AG04449 (cell line): ENCODE data around the gene IL10RA.

ENCODE experiments used
- CTCF ChIA-PET: fragments of 350-600 bp; formaldehyde crosslinking; extraction: SDS; loops from one replicate; lab custom pipeline; 2021; ENCODE audit warnings: antibody characterized with exemption; lab: Yijun Ruan, JAX
- POLR2A ChIA-PET: fragments of 400-600, 350-600 bp; formaldehyde crosslinking; extraction: SDS; loops from one replicate; lab custom pipeline; 2020; ENCODE audit warnings: antibody characterized with exemption, inconsistent platforms; lab: Yijun Ruan, JAX
- DNase-seq: peaks from one replicate; pipeline ENCODE4 v3.0.0-alpha.2; 2010; ENCODE audit warnings: low read depth, low spot score
- H3K4me3 ChIP-seq: 2 replicates; pipeline ENCODE4 v1.5.1; 2011; ENCODE audit warnings: low read depth, mild to moderate bottlenecking, control low read depth, low read length
- TF ChIP-seq, protein P1 (sequence below): IDR thresholded peaks from one replicate; pipeline ENCODE4 v1.5.1; 2011; ENCODE audit warnings: mild to moderate bottlenecking, moderate library complexity, low read length, control low read depth, inconsistent platforms; ENCODE audit not compliant: insufficient read depth; ENCODE audit errors: missing control alignments

The IL10RA gene

DNA sequence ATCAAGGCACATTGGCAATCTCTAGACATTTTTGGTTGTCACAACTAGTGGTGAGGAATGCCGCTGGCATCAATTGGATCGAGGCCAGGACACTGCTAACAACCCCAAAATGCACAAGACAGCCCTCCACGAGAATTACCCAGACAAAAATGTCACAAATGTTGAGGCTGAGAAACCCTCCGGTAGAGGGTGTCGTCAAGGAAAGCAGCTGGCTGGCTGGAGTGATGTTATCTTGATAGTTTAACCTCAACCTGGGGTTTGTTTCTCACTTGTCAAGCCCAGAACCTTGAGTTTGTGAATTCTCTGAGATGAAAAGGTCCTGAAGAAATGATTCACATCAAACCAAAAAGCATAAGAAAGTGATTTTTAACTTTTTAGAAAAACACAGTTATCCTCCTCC lies 35.9 kb upstream of the IL10RA start:
- no peak for DNase-seq
- ChIA-PET POLR2A (no interaction called here), CTCF (interaction anchor here (1.5 to 10.1 kb wide), 6 partner anchors 10 to 144 kb away, joined by 3 to 341 read pairs (median 20); no protein-coding TSS in a partner anchor)
- H3K4me3 ChIP-seq: no peak overlapping the region
- TF ChIP-seq, protein P1, sequence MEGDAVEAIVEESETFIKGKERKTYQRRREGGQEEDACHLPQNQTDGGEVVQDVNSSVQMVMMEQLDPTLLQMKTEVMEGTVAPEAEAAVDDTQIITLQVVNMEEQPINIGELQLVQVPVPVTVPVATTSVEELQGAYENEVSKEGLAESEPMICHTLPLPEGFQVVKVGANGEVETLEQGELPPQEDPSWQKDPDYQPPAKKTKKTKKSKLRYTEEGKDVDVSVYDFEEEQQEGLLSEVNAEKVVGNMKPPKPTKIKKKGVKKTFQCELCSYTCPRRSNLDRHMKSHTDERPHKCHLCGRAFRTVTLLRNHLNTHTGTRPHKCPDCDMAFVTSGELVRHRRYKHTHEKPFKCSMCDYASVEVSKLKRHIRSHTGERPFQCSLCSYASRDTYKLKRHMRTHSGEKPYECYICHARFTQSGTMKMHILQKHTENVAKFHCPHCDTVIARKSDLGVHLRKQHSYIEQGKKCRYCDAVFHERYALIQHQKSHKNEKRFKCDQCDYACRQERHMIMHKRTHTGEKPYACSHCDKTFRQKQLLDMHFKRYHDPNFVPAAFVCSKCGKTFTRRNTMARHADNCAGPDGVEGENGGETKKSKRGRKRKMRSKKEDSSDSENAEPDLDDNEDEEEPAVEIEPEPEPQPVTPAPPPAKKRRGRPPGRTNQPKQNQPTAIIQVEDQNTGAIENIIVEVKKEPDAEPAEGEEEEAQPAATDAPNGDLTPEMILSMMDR: no peak

DNA sequence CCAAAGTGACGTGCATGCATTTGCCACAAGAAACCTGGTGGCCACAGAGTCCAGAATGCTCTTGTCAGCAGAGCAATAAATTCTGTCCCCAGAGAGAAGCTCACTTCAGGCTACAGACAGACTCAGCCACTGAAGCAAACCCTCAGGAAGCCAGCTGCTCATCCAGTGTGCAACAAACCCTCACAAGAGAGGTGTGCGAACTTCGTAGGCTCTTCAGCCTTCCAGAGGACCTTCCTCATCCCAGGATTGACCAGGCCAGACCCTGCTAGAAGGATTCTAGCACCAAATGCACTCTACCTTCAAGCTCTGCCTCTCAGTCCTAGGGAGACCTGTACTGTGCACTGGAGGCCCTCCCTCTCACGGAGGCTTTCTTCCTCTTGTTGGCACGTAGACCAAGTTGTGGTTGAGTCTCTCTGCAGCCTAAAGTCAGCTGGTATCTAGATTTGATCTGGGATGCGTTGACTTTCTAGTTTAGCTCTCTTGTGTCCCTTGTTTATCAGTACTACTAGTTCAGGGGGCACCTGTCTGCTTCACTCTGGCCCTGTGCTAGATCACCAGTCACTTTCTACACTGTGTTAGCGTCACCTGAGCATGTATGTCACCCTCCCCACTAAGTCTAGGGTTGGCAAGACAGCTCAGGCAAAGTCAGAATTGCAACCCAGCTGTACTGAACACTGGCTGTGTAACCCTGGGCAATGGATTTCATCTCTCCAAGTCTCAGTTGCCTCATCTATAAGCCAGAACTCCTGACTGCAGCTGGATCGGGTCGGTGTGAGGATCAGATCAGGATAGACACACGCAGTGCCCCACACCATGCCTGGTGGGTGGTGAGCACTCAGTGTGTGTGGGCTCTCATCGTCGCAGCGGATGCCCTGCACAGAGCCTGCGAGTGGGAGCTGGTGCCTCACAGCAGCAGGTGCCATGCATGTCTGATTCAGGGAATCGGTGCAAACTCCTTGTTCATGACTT lies 34.9 kb upstream of the IL10RA start:
- ChIA-PET CTCF (interaction anchor here (1.5 to 10.1 kb wide), 5 partner anchors 11 to 144 kb away, joined by 3 to 341 read pairs (median 6); no protein-coding TSS in a partner anchor), POLR2A (no interaction called here)
- TF ChIP-seq, protein P1: no peak
- no peak overlapping the region for H3K4me3 ChIP-seq
- DNase-seq: no peak

DNA sequence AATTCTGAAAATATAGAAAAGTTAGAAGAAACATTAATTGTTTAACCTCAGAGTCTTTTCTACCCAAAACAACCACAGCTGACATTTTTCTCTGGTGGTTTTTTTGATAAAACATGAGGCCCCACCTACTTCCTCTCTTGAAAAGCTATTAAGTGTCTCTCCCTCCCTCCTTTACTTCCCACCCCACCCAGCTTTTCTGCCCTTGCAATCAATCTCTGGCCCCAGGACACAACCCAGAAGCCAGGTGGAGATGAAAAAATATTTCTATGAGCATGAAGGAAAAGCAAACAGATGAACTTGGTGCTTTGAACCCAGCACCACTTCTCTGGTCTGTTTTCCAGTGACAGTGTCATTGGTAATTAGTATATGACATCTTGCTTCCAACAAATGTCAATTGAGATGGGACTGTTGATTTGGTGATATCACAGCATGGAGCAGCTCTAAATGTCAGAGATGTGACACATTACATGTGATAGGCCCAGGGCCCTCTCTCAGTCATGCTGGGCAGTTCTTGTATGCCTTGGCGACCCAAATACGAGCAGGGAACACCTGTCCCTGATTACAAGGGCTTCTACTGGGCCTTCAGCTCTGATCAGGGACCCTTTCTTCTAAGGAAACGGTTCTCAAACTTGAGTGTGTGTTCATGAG lies 33.0 kb upstream of the IL10RA start:
- DNase-seq: no peak
- ChIA-PET CTCF (interaction anchor here (1.1 to 10.1 kb wide), 5 partner anchors 11 to 138 kb away, joined by 3 to 341 read pairs (median 4); no protein-coding TSS in a partner anchor), POLR2A (no interaction called here)
- H3K4me3 ChIP-seq: no peak overlapping the region
- TF ChIP-seq, protein P1: no peak

DNA sequence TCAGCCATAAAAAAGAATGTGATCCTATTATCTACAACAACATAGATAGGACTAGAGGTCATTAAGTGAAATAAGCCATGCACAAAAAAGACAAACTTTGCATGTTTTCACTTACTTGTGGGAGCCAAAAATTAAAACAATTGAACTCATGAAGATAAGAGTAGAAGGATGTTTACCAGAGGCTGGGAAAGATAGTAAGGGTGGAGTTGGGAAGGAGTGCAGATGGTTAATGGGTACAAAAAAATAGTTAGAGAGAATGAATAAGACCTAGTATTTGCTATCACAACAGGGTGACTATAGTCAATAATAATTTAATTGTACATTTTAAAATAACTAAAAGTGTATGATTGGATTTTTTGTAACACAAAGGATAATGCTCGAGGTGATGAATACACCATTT lies 27.2 kb upstream of the IL10RA start:
- TF ChIP-seq, protein P1: no peak
- H3K4me3 ChIP-seq: no peak overlapping the region
- POLR2A ChIA-PET: no interaction called here
- no peak for DNase-seq
- CTCF ChIA-PET: no interaction called here

DNA sequence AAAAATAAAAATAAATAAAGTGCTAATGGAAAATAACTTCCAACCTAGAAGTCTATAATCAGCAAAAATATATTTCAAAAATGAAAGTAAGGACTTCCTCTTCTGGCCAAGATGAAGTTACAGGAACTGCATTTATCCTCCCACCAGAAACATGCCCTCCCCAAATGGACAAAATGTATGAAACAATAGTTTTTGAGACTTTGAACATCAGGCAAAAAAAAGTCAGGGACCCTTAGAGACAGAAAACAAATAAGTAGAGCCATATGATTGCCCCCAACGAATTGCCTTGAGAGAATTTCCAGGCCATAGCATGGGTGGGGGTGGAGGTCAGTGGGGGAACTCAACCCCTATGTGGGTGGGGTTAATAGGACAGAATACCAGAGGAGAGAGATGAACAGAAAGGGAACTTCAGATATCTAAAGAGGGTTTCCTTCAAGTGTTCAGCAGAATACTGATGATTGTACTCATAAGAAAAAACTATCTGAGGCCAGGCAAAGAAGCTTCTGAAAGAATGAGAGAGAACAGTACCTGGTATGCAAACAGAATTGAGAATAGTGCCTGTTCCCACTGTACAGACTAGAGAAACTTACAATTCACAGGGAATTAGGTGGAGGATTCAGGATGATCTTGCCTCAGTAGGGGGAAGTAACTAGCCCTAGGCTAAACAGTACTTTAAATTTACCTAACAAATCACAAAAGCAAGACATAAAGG lies 26.6 kb upstream of the IL10RA start:
- DNase-seq: no peak
- no peak overlapping the region for H3K4me3 ChIP-seq
- TF ChIP-seq, protein P1: no peak
- POLR2A ChIA-PET: no interaction called here
- CTCF ChIA-PET: interaction anchor here (2.2 kb wide), 1 partner anchor 13 kb away, joined by 18 read pairs; no protein-coding TSS in a partner anchor
